ENCODE results near the gene LSP1.

- TF ChIP-seq EZH2phosphoT487 (IDR thresholded peaks at IDR 0.05; ENCODE audit: borderline replicate concordance, low read depth, low read length) = no peak
- no peak for TF ChIP-seq CTCF (conservative IDR thresholded peaks at IDR 0.05; ENCODE audit: low read length)
Measured at GRCh38 chr11:1889224-1889930, 36.5 kb downstream of the LSP1 start.
